ENCODE measurements around the gene CDH23.
A peak's percentile ranks its signal among the peaks of the same experiment; 100 is the strongest.

Gene CDH23

DNA sequence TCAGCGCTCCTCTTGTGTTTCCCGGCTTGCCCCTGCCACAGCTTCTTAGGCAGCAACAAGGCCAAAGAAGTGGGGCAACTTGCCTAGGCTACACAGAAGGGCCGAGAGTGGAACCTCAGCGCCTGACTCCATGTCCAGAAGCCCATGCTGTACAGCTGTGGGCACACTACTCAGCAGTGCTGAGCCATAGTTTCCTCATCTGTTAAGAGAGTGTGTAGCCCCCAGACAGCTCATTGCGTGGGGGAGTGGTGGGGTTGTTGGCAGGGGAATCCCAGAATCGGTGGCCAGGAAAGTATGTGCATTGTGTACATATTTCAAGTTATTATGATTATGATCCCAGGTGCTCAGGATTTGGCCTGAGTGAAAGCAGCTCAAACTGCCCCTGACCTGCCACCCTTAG is 96.2 kb downstream of the CDH23 start:
- no peak for DNase-seq

DNA sequence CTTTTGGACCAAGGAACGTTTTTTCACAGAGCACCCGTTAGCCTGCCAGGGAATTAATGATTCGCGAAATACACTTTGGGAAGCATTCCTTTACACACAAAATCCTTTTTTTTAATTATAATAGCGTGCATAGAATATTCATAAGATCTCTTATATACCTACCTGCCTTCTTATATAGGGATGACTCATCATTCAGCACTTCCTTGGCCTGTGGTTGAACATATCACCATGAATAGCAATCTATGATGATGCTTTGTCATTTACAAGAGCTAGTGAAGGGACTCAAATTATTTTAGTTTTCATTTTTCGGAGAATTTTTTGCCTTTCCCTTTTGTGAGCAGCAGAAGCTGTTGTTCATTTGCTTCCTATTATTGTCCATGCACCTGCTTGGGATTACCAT is 97.0 kb downstream of the CDH23 start:
- DNase-seq = no peak

DNA sequence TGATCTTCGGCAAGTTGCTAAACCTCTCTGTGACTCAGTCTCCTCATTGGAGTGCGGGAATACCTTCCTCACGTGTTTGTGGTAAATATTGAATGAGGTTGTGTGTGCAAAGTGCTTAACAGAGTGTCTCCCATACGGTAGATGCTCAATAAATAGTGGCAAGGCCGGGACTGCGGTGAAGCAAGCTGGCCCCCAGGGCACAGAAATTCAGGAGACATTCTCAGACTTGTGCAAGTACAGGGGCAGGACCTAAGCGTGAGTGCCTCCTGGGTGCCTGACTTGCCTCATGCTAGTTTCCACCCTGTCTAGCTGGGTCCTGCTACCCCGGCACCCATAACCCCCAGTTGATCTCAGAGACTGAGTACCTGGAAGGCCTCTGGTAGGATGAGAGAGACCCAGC is 97.8 kb downstream of the CDH23 start:
- DNase-seq = no peak

DNA sequence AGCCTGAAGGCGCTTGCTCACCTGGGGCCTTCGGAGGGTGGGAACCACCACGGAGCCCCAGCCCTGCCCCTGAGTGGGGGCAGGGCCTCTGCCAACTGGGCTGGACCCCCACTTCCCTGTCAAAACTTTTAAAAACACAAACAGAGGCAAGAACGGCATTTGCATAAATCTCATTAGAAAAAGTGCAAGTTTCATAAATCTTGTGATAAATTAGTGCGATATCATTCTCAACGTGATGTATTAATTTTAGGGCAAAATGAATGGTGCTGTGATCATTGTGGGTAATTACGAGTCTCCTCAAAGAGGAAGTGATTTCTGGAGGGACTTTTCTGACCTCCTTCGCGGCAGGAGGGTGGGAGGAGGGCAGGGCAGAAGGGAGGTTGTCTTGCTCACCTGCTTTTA is 98.3 kb downstream of the CDH23 start:
- DNase-seq = no peak

DNA sequence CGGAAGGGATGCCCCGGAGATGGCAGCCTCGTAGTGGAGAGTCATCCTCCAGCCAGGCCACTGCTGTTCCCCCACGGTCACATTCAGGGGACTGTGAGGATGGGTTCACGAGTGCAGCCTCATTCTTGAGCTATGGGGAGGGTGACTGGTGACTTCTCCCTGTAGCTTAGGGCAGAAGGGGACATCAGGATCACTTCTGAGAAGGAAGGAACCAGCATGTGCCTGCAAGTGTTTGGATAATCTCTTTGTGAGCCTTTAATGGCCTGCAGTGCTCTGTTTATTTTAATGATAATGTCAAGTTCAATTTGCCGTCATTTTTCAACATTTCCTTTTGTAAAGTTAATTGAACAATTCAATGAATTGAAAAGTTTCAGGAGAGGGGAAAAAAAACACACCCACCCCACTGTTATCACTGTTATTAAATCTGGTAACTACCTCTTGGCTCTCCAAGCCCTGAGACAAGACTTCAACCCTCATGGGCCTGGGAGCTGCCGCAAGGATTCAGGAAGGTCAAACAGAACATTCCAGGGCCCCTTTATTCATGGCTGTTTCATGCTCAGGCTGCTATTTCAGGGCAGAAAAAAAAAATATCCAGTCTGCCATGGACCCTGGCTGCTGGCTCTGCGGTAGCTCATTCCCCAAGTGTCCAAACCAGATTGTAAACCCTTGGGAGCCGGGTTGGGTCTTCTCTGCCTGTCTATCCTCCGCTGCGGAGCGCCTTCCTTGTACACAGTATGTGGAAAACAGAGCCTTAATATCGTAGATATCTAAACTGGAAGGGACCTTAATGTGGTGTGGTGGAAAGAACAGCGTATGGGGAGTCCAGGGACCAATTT is 100.4 kb downstream of the CDH23 start:
- DNase-seq = no peak

DNA sequence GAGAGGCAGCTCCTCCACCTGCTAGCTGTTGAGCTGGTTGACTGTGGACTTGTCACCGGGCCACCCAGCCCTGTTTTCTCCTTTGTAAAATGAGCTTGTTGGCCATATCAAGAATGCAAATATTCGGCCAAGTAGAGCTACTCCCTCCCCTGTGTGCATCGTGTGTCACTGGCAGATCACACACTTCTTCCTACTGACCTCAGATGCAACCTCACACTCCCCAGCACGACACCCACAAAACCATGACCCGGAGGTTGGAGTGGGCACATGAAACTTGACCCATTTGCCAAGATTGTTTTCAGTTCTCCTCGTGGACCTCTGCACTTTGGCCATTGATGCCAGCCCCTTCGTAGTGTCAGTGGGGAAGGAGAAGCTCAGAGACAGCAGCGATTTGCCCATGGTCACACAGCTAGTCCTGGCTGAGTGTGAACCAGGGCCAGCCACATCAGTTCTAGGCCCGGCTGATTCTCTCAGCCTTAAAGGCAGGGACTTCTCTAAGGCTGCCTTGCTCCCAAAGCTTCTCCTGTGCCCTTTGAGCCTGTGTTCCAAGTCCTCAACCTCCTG is 101.1 kb downstream of the CDH23 start:
- no peak for DNase-seq

DNA sequence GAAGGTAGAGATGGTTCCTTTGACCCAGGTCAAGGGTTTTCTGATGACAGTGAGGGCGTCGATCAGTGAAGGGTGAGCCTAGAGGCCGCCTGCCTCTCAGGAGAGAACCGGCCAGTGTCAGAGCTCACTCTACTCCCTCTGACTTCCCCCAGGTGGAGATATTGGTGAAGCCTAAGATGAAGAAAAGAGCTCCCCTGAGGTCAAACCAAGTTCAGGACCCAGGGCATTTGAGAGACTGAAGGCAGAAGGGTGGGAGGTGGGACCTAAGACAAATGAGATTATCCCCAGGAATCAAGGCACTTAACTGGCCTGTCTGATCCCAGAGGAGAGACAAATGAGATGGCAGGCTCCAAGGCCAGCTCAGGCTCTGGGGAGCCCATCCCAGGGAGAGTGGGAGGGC is 104.7 kb downstream of the CDH23 start:
- DNase-seq = no peak

DNA sequence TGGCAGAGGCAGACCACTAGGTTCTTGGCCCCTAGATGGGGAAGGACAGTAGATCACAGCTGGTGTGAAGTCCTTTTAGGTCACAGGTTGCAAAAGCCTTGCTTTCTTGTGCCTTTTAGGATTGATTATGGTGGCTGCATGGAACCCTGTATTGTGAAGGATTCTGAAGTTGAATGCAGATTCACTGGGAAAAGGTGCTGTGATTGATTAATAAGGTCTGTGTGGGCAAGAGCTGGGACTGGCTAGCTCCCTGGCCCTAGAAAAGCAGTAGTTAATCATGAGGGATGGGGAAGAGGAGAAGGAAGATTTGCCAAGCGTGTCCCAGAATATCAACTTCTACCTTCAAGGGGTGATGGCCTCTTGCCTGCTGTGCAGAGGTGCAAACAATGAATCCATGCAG is 105.5 kb downstream of the CDH23 start:
- DNase-seq = no peak

DNA sequence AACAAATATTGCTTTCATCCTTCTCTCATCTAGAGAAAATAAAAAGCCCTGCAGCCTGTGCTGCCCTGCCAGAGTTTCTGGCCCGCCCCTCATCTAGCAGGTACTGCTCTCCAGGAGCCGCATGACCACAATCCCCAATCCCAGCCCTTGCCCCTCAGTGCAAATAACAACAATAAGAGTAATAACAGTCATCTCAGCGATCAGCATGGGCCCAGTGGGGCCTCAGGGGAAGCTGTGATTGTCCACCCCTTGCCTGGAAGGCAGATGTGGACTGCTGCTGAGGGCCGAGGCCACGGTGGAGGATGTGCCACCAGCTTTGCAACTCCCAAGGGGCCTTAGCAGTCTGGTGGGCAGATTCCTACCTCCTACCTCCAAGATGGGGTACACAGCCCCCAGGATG is 106.1 kb downstream of the CDH23 start:
- DNase-seq = no peak

DNA sequence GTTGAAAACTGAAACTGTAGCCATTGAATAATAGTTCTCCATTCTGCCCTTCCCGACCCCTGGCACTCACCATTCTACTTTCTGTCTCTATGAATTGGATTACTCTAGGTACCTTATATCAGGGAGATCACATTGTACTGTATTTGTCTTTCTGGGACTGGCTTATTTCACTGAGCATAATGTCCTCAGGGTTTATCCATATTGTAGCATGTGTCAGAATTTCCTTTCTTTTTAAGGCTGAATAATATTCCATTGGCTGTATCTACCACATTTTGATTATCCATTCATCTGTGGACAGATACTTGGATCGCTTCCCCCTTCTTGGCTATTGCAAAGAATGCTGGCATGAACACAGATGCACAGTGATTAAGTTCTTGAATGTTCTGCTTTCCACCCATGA is 107.4 kb downstream of the CDH23 start:
- no peak for DNase-seq

DNA sequence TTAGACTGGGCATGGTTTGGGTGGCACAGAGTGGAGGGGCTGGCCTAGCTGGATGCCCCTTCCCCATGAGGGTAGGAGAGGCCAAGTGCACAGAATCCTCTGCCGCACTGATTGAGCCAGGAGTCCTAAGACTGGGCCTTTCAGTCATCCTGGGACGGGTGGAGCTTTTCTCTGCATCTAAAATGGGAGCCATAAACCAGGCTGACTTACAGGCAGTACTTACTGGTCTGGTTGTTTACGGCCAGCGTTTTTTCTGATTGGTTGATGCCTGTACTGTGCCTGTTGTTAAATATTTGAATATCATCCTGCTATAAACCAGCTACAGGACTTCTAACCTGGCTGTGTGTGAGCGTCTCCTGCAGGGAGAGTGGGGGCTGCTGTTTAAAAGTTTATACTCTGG is 107.8 kb downstream of the CDH23 start:
- DNase-seq = peak; percentile 10

DNA sequence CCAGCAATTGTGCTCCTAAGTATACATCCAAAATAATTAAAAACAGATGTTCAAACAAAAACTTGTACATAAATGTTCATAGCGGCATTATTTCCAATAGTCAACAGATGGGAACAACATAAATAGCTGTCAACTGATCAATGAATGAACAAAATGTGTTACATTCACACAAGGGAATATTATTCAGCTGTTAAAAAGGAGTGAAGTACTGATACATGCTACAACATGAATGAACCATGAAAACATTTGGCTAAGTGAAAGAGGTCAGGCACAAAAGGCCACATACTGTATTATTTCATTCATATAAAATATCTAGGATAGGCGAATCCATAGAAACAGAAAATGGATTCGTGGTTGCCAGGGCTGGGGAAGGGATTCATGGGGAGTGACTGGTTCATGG is 109.1 kb downstream of the CDH23 start:
- no peak for DNase-seq

DNA sequence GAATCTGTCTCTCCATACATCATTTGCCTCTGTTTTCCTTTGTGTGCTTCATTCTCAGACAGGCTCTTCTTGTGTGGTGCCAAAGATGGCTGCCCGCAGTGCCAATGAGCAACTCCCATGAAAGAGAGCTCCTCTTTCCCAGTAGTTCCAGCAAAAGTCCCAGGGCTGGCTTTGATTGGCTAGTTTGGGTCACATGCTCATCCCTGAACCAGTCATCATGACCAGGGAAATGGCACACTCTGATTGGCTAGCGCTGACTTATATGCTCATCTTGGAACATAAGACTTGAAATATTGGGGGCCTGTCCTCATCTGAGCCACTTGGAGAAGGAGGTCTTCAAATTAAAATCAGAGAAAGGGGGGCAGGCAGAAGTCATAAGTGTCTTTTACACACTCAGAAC is 112.7 kb downstream of the CDH23 start:
- DNase-seq = no peak

DNA sequence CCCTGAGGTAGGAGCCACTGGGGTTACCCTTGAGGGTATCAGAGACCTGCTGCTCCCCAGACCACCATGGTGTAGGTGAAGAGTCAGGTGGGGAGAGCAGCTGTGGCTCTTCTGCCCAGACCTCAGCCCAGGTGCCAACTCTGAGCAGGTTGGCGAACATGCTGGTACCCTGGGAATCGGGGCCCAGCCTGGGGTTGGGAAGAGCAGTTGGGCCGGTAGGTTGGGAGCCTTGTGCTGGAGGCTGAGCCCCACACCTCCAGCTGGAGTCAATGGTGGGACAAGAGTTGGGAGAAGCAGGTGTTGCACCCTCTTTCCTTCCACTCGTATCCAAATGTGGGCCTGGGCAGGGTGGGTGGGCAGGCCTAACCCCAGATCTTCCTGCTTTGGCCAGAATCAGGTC is 114.5 kb downstream of the CDH23 start:
- no peak for DNase-seq

DNA sequence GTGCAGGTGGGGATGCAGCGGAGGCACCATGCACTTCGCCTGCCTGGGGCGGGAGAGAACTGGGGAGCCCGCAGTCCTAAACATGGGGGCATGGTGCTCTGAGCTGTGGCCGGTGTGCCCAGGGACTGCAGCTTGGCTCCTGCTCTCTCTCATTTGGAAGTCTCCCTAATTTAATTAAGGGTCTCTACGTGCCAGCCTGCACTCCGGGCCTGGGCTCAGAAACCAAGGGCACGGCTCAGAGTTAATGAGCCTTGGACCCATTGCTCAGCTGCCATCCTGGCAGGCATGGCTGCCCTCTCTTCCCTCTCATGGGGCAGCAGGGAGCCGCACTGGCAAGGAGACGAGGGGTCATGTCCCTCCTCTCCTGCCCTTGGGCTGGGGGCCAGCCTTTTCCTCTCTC is 115.6 kb downstream of the CDH23 start:
- DNase-seq = no peak

DNA sequence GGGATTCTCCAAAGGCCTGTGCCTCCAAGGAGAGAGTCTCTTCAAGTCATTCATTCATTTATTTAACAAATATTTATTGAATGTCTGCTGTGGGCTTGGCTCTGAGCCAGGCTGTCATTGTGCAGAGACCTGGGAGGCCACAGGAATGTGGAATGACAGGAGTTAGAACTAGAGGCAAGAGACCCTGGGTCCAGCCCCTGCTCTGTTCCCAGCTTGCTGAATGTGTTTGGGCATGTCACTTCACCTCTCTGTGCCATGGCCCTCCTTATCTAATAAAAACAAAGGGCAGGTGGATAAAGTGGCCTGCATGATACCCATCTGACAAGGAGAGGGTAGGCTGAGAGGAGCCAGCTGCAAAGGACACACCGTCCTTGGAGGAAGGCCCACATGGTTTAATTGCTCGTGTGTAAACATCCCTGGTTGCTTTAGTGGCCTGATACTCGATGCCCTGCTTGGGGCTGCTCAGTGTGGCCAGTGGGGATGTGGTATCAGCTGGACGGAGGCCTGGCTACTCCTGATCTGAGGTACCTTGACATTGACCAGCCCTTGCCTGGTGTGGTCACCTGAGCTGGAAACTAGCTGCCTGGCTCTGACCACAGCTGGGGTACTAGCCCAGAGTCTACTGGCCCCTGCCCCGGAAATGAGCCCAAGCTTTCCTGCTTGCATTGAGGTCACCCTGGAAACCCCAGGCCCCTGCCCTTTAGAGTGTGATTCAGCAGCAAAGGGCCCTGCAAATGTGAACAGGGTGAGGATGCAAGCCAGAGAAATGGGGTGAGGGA is 116.2 kb downstream of the CDH23 start:
- DNase-seq = no peak

DNA sequence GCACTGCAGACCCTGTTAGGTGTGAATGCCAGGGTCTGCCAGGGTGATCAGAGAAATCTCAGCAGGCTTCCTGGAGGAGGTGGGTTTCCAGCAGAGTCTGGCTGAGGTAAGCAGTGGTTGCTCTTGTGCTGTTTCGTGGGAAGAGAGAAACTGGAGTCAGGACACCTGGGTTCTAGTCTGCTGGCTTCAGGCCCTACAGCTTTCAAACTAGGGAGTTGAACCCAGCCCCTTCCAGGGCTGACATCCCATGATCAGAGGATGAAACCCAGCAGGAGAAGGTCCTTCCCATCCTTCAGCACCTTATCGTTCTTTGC is 116.8 kb downstream of the CDH23 start:
- no peak for DNase-seq

DNA sequence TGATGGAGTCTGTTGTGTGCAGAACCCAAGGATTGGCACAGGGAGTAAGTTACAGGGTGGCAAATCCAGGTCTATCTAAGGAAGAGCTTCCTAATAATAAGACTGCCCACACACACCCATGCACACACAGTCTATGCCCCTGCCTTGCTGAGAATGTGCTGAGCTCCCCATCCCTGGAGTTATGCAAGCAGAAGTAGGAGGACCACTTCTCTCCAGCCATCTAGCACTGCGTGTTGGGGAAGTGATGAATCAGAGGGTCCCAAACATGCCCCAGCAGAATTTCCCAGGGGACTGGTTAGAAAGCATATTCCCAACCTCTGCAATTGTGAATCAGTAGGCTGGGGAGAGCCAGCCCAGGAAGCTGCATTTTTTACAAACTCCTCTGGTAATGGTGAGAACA is 117.2 kb downstream of the CDH23 start:
- no peak for DNase-seq

DNA sequence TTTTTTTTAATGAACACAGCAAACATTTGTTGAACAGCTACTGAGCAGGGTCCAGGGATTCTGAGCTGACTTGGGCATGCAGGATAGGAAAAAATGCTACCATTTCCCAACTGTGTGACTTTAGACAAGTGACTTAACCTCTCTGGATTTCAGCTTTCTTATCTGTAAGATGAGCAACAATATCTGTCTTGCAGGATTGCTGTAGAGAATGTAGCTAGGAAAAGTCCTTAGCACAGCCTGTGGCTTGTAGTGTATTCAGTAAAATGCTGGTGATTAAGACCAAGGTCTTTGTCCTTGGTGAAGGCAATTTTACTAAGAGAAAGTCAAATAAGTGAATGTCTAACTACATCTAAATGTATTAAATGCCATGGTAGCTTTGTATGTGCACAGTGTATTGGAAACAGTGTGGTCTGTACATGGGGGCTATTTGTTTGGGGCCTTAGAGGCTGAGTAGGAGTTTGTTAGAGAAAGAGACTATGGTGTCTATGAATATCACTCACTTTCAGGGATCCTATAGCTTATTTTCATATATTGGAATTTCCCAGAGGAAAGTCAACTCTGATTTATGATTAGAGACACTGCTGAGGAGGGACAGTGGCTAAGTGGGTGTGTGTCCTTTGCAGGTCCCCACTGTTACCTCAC is 118.9 kb downstream of the CDH23 start:
- DNase-seq = no peak

DNA sequence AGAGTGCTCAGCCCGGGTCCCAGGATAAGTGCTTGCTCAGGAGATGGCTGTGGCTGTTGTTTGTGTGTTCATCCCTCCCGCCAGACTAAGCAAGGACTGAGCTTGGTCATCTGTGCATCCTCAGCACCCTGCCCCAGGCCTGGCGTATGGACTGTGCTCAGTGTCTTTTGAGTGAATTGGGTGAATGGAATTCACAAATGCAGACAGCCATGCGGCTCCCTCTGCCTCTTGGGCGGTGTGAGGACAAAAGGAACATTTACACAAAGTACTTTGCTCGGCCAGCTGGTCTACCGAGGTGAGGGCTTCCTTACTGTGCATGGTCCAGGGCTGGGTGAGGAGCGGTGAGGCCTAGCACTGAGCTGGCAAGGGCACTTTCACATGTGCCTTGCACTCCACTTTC is 120.2 kb downstream of the CDH23 start:
- DNase-seq = no peak

DNA sequence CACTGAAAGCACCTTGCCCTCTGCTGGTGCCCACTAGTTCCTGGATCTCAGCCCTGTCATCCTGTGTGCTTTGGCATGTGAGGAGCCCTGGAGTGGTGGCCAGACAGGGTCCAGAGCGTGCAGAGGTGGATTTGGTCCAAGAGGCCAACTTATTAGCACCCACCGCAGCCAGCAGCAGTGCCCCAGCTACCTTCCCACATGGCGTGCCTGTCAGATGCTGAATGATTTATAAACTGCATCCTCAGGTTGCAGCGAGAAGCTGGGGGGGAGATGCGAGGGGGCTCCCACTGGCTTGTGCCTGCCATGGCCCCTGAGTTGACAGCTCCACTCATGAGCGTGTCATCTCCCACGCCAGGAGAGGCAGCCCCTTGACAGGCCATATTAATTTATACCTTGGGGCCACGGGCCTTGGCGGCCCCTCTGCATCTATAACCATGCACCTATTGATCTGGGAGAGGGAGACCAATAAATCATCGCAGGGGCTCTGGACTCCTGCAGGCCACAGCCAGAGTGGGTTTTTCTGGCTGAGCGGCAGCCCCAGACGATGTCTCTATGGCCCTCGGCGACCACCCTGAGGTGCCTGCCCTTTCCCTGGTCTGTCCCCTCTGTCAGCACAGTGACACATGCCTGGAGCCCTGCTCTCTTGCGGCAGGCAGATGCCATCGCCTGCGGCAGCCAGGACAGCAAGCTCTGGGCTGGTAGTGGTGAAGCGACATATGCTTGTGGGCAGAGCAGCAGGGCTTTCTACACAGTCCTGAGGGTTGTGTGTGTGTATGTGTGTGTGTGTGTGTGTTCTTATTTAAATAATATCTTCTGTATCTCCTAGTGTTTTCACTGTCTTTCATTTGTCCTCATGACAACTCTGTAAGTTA is 120.8 kb downstream of the CDH23 start:
- DNase-seq = no peak

DNA sequence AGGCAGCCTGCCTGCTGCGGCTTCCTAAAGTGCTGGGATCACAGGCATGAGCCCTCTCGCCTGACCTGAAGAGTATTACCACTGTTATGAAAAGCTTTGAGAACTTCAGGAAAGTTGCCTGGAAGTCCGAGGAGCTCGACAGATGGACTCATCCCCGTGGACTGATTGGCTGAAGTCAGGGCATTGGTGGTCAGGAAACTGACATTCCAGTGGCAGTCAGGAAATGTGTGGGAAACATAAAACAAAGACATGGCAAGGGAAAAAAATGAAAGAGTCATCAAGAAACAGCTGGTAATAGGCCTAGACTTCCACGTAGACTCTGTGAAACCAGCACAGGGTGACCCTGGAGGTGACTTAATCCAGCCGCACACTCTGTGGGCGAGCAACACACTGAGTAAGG is 123.3 kb downstream of the CDH23 start:
- DNase-seq = no peak
